IPS-15b (cell line): Measurements from ENCODE around the gene NCMAP.

Experiments used
- H3K27me3 ChIP-seq: one replicate; pipeline ENCODE4 v1.6.1; 2013; ENCODE audit warnings: low read length; ENCODE audit not compliant: control insufficient read depth, insufficient read depth
- H3K36me3 ChIP-seq: one replicate; pipeline ENCODE4 v1.6.1; 2013; ENCODE audit warnings: low read length; ENCODE audit not compliant: control insufficient read depth, insufficient read depth
- H3K4me1 ChIP-seq: one replicate; pipeline ENCODE4 v1.6.1; 2013; ENCODE audit warnings: mild to moderate bottlenecking, low read length; ENCODE audit not compliant: control insufficient read depth, insufficient read depth
- H3K4me3 ChIP-seq: one replicate; pipeline ENCODE4 v1.5.1; 2013; ENCODE audit warnings: low read depth, low read length
- H3K9ac ChIP-seq: one replicate; pipeline ENCODE4 v1.6.1; 2013; ENCODE audit warnings: low read depth, mild to moderate bottlenecking, low read length
- H3K9me3 ChIP-seq: one replicate; pipeline ENCODE4 v1.6.1; 2013; ENCODE audit warnings: mild to moderate bottlenecking, low read length; ENCODE audit not compliant: control insufficient read depth, insufficient read depth

The NCMAP gene

DNA sequence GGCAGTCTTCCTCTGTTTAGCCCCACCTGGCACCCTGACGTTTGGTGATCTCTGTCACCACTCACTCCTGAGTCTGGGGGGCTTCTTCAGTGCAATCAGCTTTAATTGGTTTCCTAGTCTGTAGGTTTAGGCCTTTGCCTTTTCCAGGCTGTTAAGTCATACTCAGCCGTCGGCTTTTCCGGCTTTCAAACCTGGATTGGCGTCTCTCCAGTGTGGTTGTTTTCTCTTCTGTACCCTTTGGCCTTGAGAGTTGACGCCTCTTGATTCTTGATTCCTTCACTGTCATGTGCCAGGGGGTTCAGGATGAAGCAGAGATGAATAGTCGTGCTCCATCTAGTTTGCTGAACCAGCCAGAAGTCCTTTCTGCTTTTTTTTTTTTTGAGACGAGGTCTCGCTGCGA is 24.9 kb downstream of the NCMAP start:
- no peaks in the 10 kb centered on the region for H3K27me3 ChIP-seq
- no peak overlapping the region for H3K9ac ChIP-seq
- no peak overlapping the region for H3K4me3 ChIP-seq
- no peaks in the 10 kb centered on the region for H3K36me3 ChIP-seq
- no peaks in the 10 kb centered on the region for H3K4me1 ChIP-seq
- H3K9me3 ChIP-seq = no peaks in the 10 kb centered on the region

DNA sequence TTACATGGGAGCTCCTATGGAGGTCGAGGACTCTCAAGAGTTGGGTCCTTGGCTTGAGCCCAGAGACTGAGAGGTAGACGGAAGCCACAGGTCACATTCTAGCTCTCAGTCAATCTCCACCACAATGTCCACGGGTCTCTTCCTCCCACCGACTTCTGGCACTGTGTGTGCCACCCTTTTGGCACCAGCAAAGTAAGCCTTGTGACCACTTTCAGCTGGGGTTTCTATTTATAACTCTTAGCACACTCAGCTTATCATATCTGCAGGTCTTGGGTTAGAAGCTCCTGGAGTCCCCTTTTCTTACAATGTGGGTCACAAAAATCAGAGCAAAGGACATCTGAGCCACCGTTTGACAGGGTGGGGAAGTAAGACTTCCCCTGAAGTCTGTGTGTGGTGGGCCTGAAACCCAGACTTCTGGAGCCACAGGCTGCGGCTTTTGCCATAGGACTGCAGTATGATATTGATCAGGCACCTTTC is 28.3 kb downstream of the NCMAP start:
- no peaks in the 10 kb centered on the region for H3K27me3 ChIP-seq
- H3K9me3 ChIP-seq = no peaks in the 10 kb centered on the region
- H3K9ac ChIP-seq = no peak overlapping the region
- H3K36me3 ChIP-seq = no peaks in the 10 kb centered on the region
- H3K4me3 ChIP-seq = no peak overlapping the region
- no peaks in the 10 kb centered on the region for H3K4me1 ChIP-seq

- H3K36me3 ChIP-seq = no peaks in the 10 kb centered on the region
- no peak overlapping the region for H3K9ac ChIP-seq
- no peak overlapping the region for H3K4me3 ChIP-seq
- no peaks in the 10 kb centered on the region for H3K27me3 ChIP-seq
- H3K9me3 ChIP-seq = no peaks in the 10 kb centered on the region
- H3K4me1 ChIP-seq = no peaks in the 10 kb centered on the region
Observed at GRCh38 chr1:24586119-24586518, 30.2 kb downstream of the NCMAP start.

GRCh38 chr1:24586970-24587820 is 31.3 kb downstream of the NCMAP start:
- no peaks in the 10 kb centered on the region for H3K27me3 ChIP-seq
- no peak overlapping the region for H3K4me3 ChIP-seq
- no peak overlapping the region for H3K9ac ChIP-seq
- H3K4me1 ChIP-seq = no peaks in the 10 kb centered on the region
- no peaks in the 10 kb centered on the region for H3K9me3 ChIP-seq
- H3K36me3 ChIP-seq = no peaks in the 10 kb centered on the region

GRCh38 chr1:24588573-24588972 is 32.7 kb downstream of the NCMAP start:
- Histone ChIP-seq H3K9me3 (no peaks in the 10 kb centered on the region), H3K4me1 (no peaks in the 10 kb centered on the region), H3K9ac (no peak overlapping the region), H3K36me3 (no peaks in the 10 kb centered on the region), H3K4me3 (no peak overlapping the region), H3K27me3 (no peaks in the 10 kb centered on the region)

GRCh38 chr1:24589200-24589599 is 33.3 kb downstream of the NCMAP start:
- H3K36me3 ChIP-seq = no peaks in the 10 kb centered on the region
- no peaks in the 10 kb centered on the region for H3K27me3 ChIP-seq
- H3K4me1 ChIP-seq = no peaks in the 10 kb centered on the region
- H3K9me3 ChIP-seq = no peaks in the 10 kb centered on the region
- no peak overlapping the region for H3K4me3 ChIP-seq
- no peak overlapping the region for H3K9ac ChIP-seq

DNA sequence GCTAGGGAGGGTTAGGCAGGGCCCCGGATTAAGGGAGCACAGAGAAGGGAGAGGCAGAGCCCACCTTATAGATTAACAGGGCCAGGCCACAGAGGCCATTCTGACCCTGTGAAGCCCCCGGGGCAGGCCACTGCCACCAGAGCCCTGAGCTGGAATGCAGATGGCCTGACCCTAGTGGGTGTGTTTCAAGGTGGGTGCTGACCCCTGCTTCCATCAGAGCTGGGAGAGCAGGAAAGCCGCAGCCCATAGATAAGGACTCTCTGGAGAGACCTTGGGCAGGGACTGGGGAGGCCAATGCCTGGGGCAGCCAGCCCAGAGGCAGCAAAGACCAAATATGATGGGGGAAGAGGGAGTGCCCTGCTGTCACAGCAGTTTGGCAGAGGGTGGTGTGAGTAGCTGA is 35.9 kb downstream of the NCMAP start:
- H3K36me3 ChIP-seq = no peaks in the 10 kb centered on the region
- H3K4me3 ChIP-seq = no peak overlapping the region
- H3K9ac ChIP-seq = no peak overlapping the region
- H3K9me3 ChIP-seq = no peaks in the 10 kb centered on the region
- H3K27me3 ChIP-seq = no peaks in the 10 kb centered on the region
- H3K4me1 ChIP-seq = no peaks in the 10 kb centered on the region

GRCh38 chr1:24594328-24594598 is 38.4 kb downstream of the NCMAP start:
- Histone ChIP-seq H3K4me1 (no peaks in the 10 kb centered on the region), H3K36me3 (no peaks in the 10 kb centered on the region), H3K27me3 (no peaks in the 10 kb centered on the region), H3K4me3 (no peak overlapping the region), H3K9me3 (no peaks in the 10 kb centered on the region), H3K9ac (no peak overlapping the region)

DNA sequence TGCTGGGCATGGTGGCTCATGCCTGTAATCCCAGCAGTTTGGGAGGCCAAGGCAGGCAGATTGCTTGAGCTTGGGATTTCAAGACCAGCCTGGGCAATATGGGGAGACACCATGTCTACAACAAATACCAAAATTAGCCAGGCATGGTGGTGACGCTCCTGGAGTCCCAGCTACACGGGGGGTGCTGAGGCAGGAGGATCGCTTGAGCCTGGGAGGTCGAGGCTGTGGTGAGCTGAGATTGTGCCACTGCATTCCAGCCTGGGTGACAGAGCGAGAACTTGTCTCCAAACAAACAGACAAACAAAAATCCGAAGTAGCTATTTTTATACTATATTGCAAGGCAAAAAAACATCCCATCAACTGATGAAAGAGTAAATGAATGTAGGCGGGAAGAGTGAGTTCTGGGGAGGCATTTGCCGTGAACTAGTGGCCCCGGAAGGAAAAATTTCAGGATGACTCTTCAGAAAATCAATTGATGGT is 40.6 kb downstream of the NCMAP start:
- no peaks in the 10 kb centered on the region for H3K36me3 ChIP-seq
- no peak overlapping the region for H3K9ac ChIP-seq
- H3K27me3 ChIP-seq = no peaks in the 10 kb centered on the region
- H3K4me3 ChIP-seq = no peak overlapping the region
- no peaks in the 10 kb centered on the region for H3K9me3 ChIP-seq
- no peaks in the 10 kb centered on the region for H3K4me1 ChIP-seq

DNA sequence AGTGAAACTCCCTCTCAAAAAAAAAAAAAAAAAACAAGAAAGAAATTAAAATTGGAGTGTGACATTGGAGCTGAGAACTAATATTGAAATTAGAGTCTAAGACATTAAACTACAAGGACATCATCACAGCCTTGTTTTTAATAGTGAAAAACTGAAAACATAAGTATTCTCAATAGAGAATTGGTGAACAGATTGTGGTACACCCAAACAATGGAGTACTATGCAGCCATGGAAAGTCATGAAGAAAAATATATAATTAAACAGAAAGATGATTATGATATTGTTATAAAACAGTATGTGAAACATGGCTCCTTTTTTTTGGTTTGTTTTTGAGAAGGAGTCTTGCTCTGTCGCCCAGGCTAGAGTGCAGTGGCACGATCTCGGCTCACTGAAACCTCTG is 43.4 kb downstream of the NCMAP start:
- Histone ChIP-seq H3K27me3 (no peaks in the 10 kb centered on the region), H3K9me3 (no peaks in the 10 kb centered on the region), H3K4me1 (no peaks in the 10 kb centered on the region), H3K9ac (no peak overlapping the region), H3K4me3 (no peak overlapping the region), H3K36me3 (no peaks in the 10 kb centered on the region)

DNA sequence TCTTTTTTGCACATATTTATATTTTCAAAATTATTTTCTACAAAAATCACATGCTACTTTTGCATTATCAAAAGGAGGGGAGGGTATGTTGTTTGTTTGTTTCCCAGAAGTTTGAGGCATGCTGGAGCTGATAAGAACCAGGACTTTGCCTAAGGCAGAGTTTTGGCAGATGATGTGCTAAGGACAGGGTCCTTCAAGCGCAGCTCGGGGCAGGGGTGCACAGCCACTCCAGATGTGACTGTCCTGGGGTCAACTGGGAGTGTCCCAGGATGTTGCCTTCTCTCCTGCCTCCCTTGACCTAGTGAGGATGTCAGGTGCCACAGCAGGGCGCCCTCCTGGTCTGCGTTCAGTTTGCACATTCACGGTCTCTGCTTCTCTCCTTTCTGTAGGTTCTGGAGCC is 44.7 kb downstream of the NCMAP start:
- Histone ChIP-seq H3K4me1 (no peaks in the 10 kb centered on the region), H3K36me3 (no peaks in the 10 kb centered on the region), H3K4me3 (no peak overlapping the region), H3K9ac (no peak overlapping the region), H3K9me3 (no peaks in the 10 kb centered on the region), H3K27me3 (no peaks in the 10 kb centered on the region)

DNA sequence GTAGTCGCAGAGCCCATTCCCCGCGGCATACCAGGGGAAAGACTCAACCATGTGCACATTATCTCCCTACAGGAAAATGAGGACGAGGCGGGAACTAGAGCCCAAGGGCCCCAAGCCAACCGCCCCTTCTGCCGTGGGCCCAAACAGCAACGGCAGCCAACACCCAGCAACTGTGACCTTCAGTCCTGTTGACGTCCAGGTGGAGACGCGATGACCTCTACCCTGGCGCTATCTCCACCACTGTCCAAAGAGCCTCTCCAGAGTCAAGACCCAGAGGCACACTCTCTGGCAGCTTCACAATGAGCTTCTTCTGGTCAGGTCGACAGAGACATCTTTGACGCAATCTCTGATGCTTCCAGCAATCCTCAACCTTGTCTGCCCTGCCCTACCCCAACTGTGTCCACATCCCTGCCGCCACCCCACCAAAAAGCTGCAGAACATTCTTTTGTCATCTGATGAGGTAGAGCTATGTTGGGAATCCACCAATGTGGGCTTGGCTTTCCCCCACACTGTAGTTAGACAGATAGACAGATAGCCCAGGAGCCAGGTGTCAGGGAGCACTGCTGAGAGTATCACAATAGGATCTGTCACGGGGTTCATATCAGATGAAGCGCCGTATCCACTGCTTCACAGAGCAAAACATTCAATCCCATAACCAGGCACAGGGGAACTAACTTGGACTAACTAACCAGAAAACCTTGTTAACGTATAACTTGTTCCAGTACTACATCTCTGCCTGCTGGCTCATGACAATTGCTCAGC is 49.8 kb downstream of the NCMAP start:
- Histone ChIP-seq H3K9ac (no peak overlapping the region), H3K27me3 (no peaks in the 10 kb centered on the region), H3K4me1 (no peaks in the 10 kb centered on the region), H3K4me3 (no peak overlapping the region), H3K9me3 (no peaks in the 10 kb centered on the region), H3K36me3 (no peaks in the 10 kb centered on the region)
